Fibroblast of lung (primary cell): Measurements from ENCODE around the gene UNC119B.

Experiments used
- CTCF ChIP-seq, 2 donors: IDR thresholded peaks in 1 of 2; conservative IDR thresholded peaks in 1 of 2; 1 replicate in 1 of 2; 2 replicates in 1 of 2; pipeline ENCODE4 v1.5.1; 2011 to 2012; ENCODE audit warnings: low read length in 2 of 2, control low read depth in 1 of 2, inconsistent platforms in 1 of 2, low read depth in 1 of 2, mild to moderate bottlenecking in 1 of 2
- EZH2 ChIP-seq: IDR thresholded peaks from 2 replicates; pipeline ENCODE4 v1.5.1; 2012; ENCODE audit warnings: low read length, control low read depth, mild to moderate bottlenecking; ENCODE audit errors: missing control alignments

- no peak for TF ChIP-seq CTCF (conservative IDR thresholded peaks at IDR 0.05 in 1 of 2, IDR thresholded peaks at IDR 0.05 in 1 of 2; ENCODE audit: low read depth in 1 of 2, low read length in 2 of 2)
- TF ChIP-seq EZH2 = no peak
Observed at GRCh38 chr12:120725659-120726509, 15.6 kb downstream of the UNC119B start, which contains the start of gene ACADS.
